CD4-positive, alpha-beta T cell treated with Interleukin-17A for 1 hour (primary cell): ENCODE data around the gene ZNF92.
"Not testable (repeated sequence)": the region's sequence is repeated elsewhere in the genome, so short reads cannot be mapped to it uniquely, and the experiment has no call there.

Experiments used
- DNase-seq: peaks from one replicate; pipeline ENCODE4 v3.0.0-alpha.2; 2020

The ZNF92 gene

GRCh38 chr7:65429642-65430343, 56.1 kb downstream of the ZNF92 start:
- DNase-seq = no peak

GRCh38 chr7:65430344-65431186, 56.9 kb downstream of the ZNF92 start:
- DNase-seq = no peak

- no peak for DNase-seq
Observed at GRCh38 chr7:65434307-65434706, 60.7 kb downstream of the ZNF92 start.

GRCh38 chr7:65436163-65436562, 62.5 kb downstream of the ZNF92 start:
- DNase-seq = no peak

GRCh38 chr7:65438598-65438997, 64.9 kb downstream of the ZNF92 start:
- no peak for DNase-seq

DNA sequence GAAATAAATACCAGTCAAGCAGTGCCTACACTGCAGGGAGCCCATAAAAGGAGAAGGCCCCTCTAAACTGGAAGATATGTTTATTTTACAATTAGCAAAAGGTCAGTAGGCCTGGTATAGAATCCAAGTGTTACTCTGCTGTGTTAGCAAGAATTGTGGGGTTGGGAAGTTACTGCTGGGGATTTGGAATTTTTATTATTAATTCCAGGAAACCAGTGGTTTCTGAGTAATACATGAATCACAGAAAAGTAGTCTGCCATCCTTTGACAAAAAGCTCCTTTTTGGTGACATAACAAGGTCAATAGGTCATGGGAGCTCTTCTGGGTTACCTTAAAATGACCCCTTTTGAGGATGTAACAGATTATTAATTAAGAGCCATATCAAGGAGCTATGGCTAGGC, 67.4 kb downstream of the ZNF92 start:
- no peak for DNase-seq

- DNase-seq = no peak
Observed at GRCh38 chr7:65444205-65444842, 70.7 kb downstream of the ZNF92 start.

- no peak for DNase-seq
Observed at GRCh38 chr7:65444899-65445823, 71.5 kb downstream of the ZNF92 start.

DNA sequence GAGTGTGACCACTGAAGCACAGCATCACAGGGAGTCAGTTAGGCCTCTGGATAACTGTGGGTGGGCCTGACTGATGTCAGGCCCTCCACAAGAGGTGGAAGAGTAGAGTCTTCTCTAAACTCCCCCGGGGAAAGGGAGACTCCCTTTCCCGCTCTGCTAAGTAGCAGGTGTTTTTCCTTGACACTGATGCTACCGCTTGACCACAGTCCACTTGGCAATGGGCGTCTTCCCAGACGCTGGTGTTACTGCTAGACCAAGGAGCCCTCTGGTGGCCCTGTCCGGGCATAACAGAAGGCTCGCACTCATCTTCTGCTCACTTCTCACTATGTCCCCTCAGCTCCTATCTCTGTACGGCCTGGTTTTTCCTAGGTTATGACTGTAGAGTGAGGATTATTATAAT, 73.4 kb downstream of the ZNF92 start:
- not testable (repeated sequence) for DNase-seq

GRCh38 chr7:65448816-65449504, 75.3 kb downstream of the ZNF92 start:
- DNase-seq = no peak

DNA sequence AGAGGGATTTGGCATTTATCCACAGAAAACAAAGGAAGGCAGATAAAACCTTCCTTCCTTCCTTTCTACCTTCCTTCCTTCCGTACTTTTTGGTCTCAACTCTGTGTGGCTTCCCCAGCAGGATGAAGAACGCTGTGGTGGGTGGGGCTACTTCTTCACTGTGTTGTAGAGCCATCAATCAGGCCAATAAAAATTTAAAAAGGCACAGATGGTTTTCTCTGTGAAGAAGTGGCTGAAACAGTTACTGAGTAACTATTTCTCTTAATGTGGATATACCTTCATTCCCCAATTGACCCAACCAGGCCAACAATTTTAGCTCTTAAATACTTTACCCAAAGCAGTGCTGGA, 75.8 kb downstream of the ZNF92 start:
- no peak for DNase-seq
